ENCODE results near the gene SBK3.
"Not testable (repeated sequence)": the region's sequence is repeated elsewhere in the genome, so short reads cannot be mapped to it uniquely, and the experiment has no call there.

Gene SBK3, protein sequence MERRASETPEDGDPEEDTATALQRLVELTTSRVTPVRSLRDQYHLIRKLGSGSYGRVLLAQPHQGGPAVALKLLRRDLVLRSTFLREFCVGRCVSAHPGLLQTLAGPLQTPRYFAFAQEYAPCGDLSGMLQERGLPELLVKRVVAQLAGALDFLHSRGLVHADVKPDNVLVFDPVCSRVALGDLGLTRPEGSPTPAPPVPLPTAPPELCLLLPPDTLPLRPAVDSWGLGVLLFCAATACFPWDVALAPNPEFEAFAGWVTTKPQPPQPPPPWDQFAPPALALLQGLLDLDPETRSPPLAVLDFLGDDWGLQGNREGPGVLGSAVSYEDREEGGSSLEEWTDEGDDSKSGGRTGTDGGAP

GRCh38 chr19:55545443-55545842 is at the start of gene SBK3:
TSS of gene SBK3 (minus strand) at chr19:55545543. CDS start at chr19:55545543, 0 bp downstream.
- DNase-seq: no peak

DNA sequence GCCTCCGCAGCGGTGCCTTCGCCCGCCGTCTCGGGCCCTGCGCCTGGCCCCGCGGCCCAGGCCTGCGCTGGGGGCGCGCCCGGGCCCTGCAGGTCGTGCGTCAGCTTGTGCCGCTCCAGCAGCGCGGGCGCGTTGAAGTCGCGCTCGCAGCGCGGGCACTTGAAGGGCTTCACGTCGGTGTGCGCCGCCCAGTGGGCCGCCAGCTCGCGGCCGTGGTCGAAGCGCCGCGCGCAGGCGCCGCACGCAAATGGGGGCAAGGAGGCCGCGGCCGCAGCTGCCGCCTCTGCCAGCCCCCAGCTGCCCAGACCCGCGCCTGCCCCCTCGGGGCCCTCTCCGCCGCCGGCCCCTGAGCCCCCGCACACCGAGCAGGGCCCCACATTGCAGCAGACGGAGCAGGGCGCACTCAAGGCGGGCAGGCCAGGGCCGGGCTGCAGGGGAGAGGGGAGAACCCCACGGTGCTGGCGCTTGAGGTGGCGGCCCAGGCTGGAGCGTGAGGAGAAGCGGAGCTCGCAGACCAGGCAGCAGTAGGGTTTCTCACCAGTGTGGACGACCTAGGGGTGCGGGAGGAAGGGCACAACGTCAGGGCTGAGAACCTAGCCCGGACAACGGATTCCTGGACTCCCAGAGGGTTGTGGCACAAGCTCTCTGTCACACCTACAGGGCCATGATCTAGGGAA is 47.9 kb upstream of the SBK3 start:
- no peak for DNase-seq

GRCh38 chr19:55592391-55593090 is 47.2 kb upstream of the SBK3 start:
- no peak for DNase-seq

DNA sequence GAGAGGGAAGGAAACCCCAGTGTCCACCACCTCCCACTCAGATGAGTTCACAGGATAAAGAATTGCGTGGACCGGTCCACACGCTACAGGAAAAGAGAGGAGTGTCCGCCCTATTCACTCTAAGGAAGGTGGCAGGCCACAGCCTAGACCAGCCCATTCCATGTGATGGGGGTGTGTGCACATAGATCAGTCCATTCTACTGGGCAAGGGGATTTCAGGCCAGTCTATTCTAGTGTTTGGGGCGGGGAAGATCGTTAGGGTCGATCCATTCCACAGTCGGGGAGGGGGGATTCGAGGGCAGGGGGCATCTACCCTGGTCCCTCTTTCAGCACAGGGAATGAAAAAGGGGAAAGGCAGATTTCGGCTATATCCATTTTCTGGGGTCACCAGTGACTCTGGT is 46.2 kb upstream of the SBK3 start:
- no peak for DNase-seq

DNA sequence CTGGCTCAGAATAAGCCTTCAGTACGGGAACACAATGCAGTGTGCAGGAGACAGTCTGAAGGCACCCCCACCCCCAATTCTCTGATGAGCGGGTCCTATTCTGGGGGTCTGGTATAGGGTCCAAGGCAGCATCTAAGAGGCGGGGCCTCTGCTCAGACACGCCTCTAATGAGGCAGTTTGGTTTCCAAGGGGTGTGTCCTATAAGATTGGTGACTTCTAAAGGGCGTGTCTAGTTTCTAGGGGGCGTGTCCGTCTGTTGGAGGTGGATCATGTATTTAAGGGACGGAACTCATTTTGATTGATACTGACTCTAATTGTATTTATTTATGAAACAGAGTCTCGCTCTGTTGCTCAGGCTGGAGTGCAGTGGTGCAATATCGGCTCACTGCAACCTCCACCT is 45.3 kb upstream of the SBK3 start:
- no peak for DNase-seq

GRCh38 chr19:55590109-55590508 is 44.8 kb upstream of the SBK3 start:
- DNase-seq: no peak

GRCh38 chr19:55588738-55589137 is 43.4 kb upstream of the SBK3 start:
- no peak for DNase-seq

DNA sequence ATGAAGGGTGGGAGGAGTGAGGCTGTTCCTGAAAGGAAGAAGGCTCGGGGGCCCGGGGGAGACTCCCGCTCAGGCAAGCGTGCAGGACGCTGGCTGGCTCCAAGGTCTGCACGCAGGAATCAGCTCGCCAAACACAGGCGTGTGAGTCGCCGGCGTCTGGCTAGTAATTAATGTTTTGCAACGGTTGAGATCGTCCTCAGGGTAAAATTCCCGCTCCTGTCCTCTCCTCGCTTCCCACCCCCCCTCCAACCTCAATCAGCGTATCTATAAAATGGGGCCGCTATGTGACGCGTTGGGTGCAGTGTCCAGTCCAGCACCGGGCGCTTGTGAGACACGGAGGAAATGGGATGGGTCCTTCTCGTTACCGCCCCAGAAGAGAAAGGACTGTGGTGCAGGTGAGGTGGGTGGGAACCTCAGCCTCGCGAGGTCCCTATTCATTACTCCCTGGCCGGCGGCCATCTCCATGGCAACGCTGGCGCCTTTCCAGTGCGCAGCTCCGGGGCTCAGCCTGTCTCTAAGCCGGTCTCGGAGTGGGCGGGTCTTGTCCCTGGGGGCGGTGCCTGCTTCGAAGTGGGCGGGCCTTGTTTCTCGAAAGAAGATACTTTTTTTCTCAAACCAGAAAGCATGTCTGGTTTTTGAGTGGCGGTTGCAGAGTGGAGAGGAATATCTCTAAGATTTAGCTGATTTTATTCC is 41.8 kb upstream of the SBK3 start:
- DNase-seq: peak; percentile 89

- DNase-seq: peak; percentile 82
Measured at GRCh38 chr19:55585658-55586339, 40.5 kb upstream of the SBK3 start.

- no peak for DNase-seq
Measured at GRCh38 chr19:55584871-55585270, 39.5 kb upstream of the SBK3 start.

DNA sequence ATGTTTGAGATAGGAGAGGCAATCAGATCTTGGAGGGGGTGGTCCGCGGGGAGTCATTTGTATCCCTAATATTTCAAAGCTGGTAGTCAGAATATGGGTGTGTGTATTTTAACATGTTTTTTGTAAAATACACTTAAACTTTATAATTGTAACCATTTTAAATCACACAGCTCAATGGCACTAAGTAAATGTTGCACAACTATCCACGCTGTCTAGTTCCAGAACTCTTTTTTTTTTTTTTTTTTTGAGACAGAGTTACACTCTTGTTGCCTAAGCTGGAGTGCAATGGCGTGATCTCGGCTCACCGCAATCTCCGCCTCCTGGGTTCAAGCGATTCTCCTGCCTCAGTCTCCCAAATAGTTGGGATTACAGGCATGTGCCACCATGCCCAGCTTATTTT is 38.6 kb upstream of the SBK3 start:
- not testable (repeated sequence) for DNase-seq

GRCh38 chr19:55582284-55582683 is 36.9 kb upstream of the SBK3 start:
- not testable (repeated sequence) for DNase-seq

GRCh38 chr19:55581823-55582223 is 36.5 kb upstream of the SBK3 start:
- no peak for DNase-seq

DNA sequence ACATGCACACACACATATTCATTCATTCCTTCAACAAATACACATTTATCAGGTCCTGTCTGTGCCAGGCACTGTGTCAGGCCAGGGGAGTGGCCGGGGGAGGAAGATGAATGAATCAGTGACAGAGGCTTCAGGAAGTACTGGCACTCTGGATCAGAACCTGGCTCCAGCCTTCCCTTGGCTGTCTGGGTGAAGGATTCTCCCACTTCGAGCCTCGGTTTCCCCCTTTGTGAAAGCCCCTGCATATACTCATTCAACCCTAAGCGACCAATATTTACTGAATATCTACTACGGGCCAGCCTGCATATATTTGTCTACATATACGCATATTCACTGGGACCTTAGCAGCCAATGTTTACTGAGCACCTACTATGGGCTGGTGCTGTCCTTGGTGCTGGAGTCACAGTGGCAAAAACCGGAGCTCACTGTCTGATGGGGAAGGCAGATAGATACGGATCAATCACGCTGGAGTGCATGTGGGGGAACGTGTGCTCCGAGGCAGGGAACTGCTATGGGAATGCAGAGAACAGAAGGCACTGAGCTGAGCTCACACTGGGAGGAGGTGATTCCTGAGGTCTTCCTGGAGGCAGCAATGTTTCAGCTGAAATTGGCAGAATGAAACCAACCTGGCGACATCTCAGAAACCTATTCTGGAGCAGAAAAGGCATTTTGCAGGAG is 35.9 kb upstream of the SBK3 start:
- DNase-seq: no peak

GRCh38 chr19:55580628-55581144 is 35.3 kb upstream of the SBK3 start, which contains the start of gene ZNF579:
TSS of gene ZNF579 (minus strand) at chr19:55580848. CDS start at chr19:55579639, 1,209 bp downstream.
- DNase-seq: peak; percentile 84

GRCh38 chr19:55579766-55580621 is 34.7 kb upstream of the SBK3 start:
- no peak for DNase-seq

DNA sequence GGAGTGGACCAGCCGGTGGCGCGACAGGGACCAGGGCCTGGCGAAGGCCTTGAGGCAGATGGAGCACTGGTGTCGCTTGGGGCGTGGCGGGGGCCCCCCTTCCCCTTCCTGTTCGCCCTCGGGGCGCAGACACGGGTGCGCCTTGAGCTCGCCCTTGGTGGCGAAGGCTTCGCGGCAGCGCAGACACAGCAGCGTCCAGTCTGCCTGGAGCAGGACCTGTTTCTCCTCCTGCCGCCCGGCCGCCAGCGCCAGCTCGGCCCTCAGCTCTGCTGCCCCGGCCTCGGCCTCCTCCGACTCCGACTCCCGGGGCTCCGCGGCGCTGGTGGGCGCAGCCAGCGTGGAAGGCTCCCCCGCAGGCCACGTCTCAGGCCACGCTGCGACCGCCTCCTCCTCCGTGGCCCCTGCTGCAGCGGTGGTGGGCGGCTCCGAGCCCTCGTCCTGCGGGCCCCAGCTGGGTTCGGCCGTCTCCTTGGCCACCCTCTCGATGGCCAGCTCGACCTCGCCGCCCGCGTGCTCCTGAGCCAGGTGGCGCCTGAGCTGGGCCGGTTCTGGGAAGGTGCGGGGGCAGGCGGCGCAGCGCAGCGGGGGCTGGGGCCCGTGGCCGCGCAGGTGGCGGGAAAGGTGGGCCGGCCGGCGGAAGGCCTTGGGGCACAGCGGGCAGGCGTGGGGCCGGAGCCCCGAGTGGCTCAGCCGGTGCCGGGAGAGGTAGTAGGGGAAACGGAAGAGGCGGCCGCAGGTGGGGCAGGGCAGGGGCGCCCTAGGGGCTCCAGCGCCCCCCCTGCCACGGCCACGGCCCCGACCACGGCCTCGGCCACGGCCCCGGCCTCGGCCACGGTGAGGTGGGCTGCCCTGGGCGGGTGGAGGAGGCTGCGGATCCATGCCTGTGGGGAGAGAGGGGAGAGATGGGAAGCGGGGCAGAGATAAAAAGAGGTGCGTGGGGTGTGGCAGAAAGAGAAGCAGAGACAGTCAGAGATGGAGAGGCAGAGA is 33.7 kb upstream of the SBK3 start:
- DNase-seq: no peak

GRCh38 chr19:55578031-55578760 is 32.9 kb upstream of the SBK3 start:
- DNase-seq: no peak

DNA sequence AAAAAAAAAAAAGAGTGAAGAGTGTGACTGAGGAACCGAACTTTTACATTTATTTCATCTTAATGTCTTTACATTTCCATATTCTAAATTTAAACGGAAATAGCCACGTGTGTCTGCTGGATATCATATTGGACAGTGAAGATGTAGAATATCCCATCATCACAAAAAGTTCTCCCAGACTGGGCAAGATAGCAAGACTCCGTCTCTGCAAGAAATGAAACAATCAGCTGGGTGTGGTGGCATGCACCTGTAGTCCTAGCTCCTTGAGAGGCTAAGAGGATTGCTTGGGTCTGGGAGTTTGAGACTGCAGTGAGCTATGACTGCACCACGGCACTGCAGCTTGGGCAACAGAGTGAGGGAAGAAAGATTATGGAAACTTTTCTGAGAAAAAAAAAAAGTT is 31.4 kb upstream of the SBK3 start:
- no peak for DNase-seq
